H9 (cell line): Measurements from ENCODE around the gene ASB5. TPM values are rescaled to one million over a fixed set of nuclear protein-coding genes. Genes with fewer than 3 reads are reported as not detected.

Experiments used
- DNase-seq: peaks from one replicate; pipeline ENCODE4 v3.0.0-alpha.2; 2017
- H2AFZ ChIP-seq: one replicate; pipeline ENCODE4 v1.6.1; 2013; ENCODE audit warnings: mild to moderate bottlenecking, low read length, control low read depth, moderate library complexity
- H2AK5ac ChIP-seq: 2 replicates; pipeline ENCODE4 v1.6.1; 2013; ENCODE audit warnings: low read length, control low read depth, mixed read lengths; ENCODE audit not compliant: insufficient read length
- H2BK120ac ChIP-seq: one replicate; pipeline ENCODE4 v1.6.1; 2013; ENCODE audit warnings: low read depth, mild to moderate bottlenecking, low read length, control low read depth, inconsistent platforms; ENCODE audit not compliant: poor library complexity, severe bottlenecking
- H2BK12ac ChIP-seq: 2 replicates; pipeline ENCODE4 v1.6.1; 2013; ENCODE audit warnings: low read length, control low read depth, mixed read lengths, low read depth; ENCODE audit not compliant: insufficient read length
- H2BK15ac ChIP-seq: 2 replicates; pipeline ENCODE4 v1.6.1; 2013; ENCODE audit warnings: low read depth, low read length, control low read depth
- H2BK20ac ChIP-seq: one replicate; pipeline ENCODE4 v1.6.1; 2013; ENCODE audit warnings: low read depth, mild to moderate bottlenecking, low read length, control low read depth, inconsistent platforms; ENCODE audit not compliant: poor library complexity, severe bottlenecking
- H2BK5ac ChIP-seq: 2 replicates; pipeline ENCODE4 v1.6.1; 2013; ENCODE audit warnings: low read length, control low read depth, mixed read lengths; ENCODE audit not compliant: insufficient read length
- H3K14ac ChIP-seq: 2 replicates; pipeline ENCODE4 v1.6.1; 2013; ENCODE audit warnings: low read length, control low read depth; ENCODE audit not compliant: insufficient read depth
- H3K18ac ChIP-seq: 2 replicates; pipeline ENCODE4 v1.6.1; 2013; ENCODE audit warnings: low read depth, mild to moderate bottlenecking, mixed read lengths, low read length, control low read depth; ENCODE audit not compliant: insufficient read length
- H3K23ac ChIP-seq: 2 replicates; pipeline ENCODE4 v1.6.1; 2013; ENCODE audit warnings: low read length, control low read depth, mixed read lengths, low read depth; ENCODE audit not compliant: insufficient read length
- H3K23me2 ChIP-seq: 2 replicates; pipeline ENCODE4 v1.6.1; 2013; ENCODE audit warnings: low read depth, mild to moderate bottlenecking, mixed read lengths, low read length, control low read depth; ENCODE audit not compliant: insufficient read length, poor library complexity, severe bottlenecking
- H3K27ac ChIP-seq: 2 replicates; pipeline ENCODE4 v1.5.1; 2013; ENCODE audit warnings: low read length, control low read depth, mixed read lengths, low read depth; ENCODE audit not compliant: insufficient read length
- H3K27me3 ChIP-seq: 2 replicates; pipeline ENCODE4 v1.6.1; 2013; ENCODE audit warnings: low read length, control low read depth, inconsistent platforms; ENCODE audit not compliant: insufficient read depth
- H3K4ac ChIP-seq: 2 replicates; pipeline ENCODE4 v1.6.1; 2013; ENCODE audit warnings: low read depth, mild to moderate bottlenecking, control low read depth, inconsistent platforms, low read length, moderate library complexity
- H3K4me1 ChIP-seq: 2 replicates; pipeline ENCODE4 v1.6.1; 2013; ENCODE audit warnings: low read length, control low read depth, inconsistent platforms; ENCODE audit not compliant: insufficient read depth
- H3K4me2 ChIP-seq: 2 replicates; pipeline ENCODE4 v1.6.1; 2013; ENCODE audit warnings: low read length, control low read depth, mixed read lengths; ENCODE audit not compliant: insufficient read length, insufficient read depth
- H3K56ac ChIP-seq: 2 replicates; pipeline ENCODE4 v1.6.1; 2013; ENCODE audit warnings: low read depth, mild to moderate bottlenecking, mixed read lengths, low read length, control low read depth; ENCODE audit not compliant: insufficient read length
- H3K79me1 ChIP-seq: 2 replicates; pipeline ENCODE4 v1.6.1; 2013; ENCODE audit warnings: low read depth, mild to moderate bottlenecking, moderate library complexity, low read length, control low read depth, inconsistent platforms; ENCODE audit not compliant: insufficient read depth, poor library complexity, severe bottlenecking
- H3K79me2 ChIP-seq: 2 replicates; pipeline ENCODE4 v1.6.1; 2013; ENCODE audit warnings: low read length, control low read depth, inconsistent platforms; ENCODE audit not compliant: insufficient read depth
- H3K9ac ChIP-seq: 2 replicates; pipeline ENCODE4 v1.6.1; 2013; ENCODE audit warnings: low read length, control low read depth, mixed read lengths; ENCODE audit not compliant: insufficient read length; ENCODE audit errors: extremely low read depth
- H3K9me3 ChIP-seq: one replicate; pipeline ENCODE4 v1.6.1; 2013; ENCODE audit warnings: low read depth, low read length, inconsistent platforms; ENCODE audit not compliant: control insufficient read depth
- H3T11ph ChIP-seq: one replicate; pipeline ENCODE4 v1.6.1; 2013; ENCODE audit warnings: mild to moderate bottlenecking, low read length, control low read depth, inconsistent platforms
- H4K20me1 ChIP-seq: one replicate; pipeline ENCODE4 v1.6.1; 2013; ENCODE audit not compliant: control insufficient read depth, insufficient read length, insufficient read depth
- H4K5ac ChIP-seq: 2 replicates; pipeline ENCODE4 v1.6.1; 2013; ENCODE audit warnings: low read depth, mild to moderate bottlenecking, mixed read lengths, low read length, control low read depth; ENCODE audit not compliant: insufficient read length
- H4K8ac ChIP-seq: replicated peaks from 2 replicates; pipeline ENCODE4 v1.6.1; 2013; ENCODE audit warnings: low read length, control low read depth, mixed read lengths, low read depth; ENCODE audit not compliant: insufficient read length
- H4K91ac ChIP-seq: 2 replicates; pipeline ENCODE4 v1.6.1; 2013; ENCODE audit warnings: low read depth, mild to moderate bottlenecking, moderate library complexity, mixed read lengths, low read length, control low read depth; ENCODE audit not compliant: insufficient read length
- H3K27ac Mint-ChIP-seq, 3 experiments: 2 replicates in 2 of 3; 3 replicates in 1 of 3; pipeline ENCODE4 v1.8.0; 2020 to 2021; ENCODE audit warnings: mixed read lengths in 3 of 3, mild to moderate bottlenecking in 1 of 3, moderate library complexity in 1 of 3
- H3K27me3 Mint-ChIP-seq: 2 replicates; pipeline ENCODE4 v1.8.0; 2021; ENCODE audit warnings: low read depth, mild to moderate bottlenecking, moderate library complexity, mixed read lengths
- H3K36me3 Mint-ChIP-seq, 3 experiments: 2 replicates in 2 of 3; 3 replicates in 1 of 3; pipeline ENCODE4 v1.8.0; 2020 to 2021; ENCODE audit warnings: low read depth in 3 of 3, mixed read lengths in 3 of 3; ENCODE audit not compliant: insufficient read depth in 1 of 3
- H3K4me1 Mint-ChIP-seq, 2 experiments: 2 replicates each; pipeline ENCODE4 v1.8.0; 2020; ENCODE audit warnings: mixed read lengths in 2 of 2
- H3K4me3 Mint-ChIP-seq, 2 experiments: 2 replicates in 1 of 2; 3 replicates in 1 of 2; pipeline ENCODE4 v1.8.0; 2020 to 2021; ENCODE audit warnings: mild to moderate bottlenecking in 2 of 2, mixed read lengths in 2 of 2, moderate library complexity in 1 of 2
- H3K9me3 Mint-ChIP-seq, 2 experiments: 2 replicates in 1 of 2; 3 replicates in 1 of 2; pipeline ENCODE4 v1.8.0; 2020; ENCODE audit warnings: mild to moderate bottlenecking in 2 of 2, mixed read lengths in 2 of 2, moderate library complexity in 1 of 2
- WGBS: extraction: QIAGEN DNeasy Blood & Tissue Kit; methylation state at CpG from one replicate; pipeline ENCODE4 v1.1.7; 2013; ENCODE audit warnings: missing lambda C conversion rate, low lambda C conversion rate, mixed read lengths; ENCODE audit not compliant: insufficient read length; ENCODE audit errors: extremely low coverage; 5-methylcytosine and 5-hydroxymethylcytosine counted together
- total RNA-seq: library from RNA; stranded (reverse); gene quantifications from 2 replicates; pipeline ENCODE4 v1.2.1, GENCODE V29; 2021
- TF ChIP-seq, protein P1 (sequence below): fragments of 200-600 bp; sonication (generic); conservative IDR thresholded peaks from 3 replicates; pipeline ENCODE4 v1.8.0; 2021; ENCODE audit warnings: antibody characterized with exemption, mild to moderate bottlenecking

The ASB5 gene
- total RNA-seq, 1 experiment from 2014 or later: not detected

DNA sequence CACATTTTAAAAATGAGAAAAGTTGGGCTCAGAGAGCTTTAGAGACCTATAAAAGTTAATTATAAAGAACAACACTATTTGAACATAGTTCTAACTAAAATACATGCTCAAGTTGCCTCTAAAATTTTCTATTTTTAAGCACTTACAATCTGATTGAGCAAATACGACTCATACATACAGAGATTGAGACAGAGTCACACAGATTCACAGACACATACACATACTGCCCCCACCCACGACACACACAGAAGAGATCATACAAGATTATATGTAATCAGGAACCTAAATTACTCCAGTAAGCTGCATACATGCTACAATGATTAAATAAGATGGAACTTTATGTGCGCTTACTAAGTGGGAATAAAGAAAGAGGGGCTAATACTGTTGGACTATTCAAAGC is 2.7 kb upstream of the ASB5 start:
- Histone ChIP-seq H4K5ac (no peak overlapping the region), H3K9me3 (no peaks in the 10 kb centered on the region), H3K27ac (no peak overlapping the region), H4K91ac (no peak overlapping the region), H3K4ac (no peak overlapping the region), H3K9ac (no peak overlapping the region), H2AK5ac (no peak overlapping the region), H3K4me1 (no peaks in the 10 kb centered on the region), H3T11ph (no peak overlapping the region), H4K20me1 (no peaks in the 10 kb centered on the region), H2BK15ac (no peak overlapping the region), H3K79me2 (no peaks in the 10 kb centered on the region), H3K56ac (no peak overlapping the region), H2BK20ac (no peak overlapping the region), H3K14ac (no peak overlapping the region), H3K4me2 (no peak overlapping the region), H3K27me3 (no peaks in the 10 kb centered on the region), H3K79me1 (no peaks in the 10 kb centered on the region), H2BK12ac (no peak overlapping the region), H2BK5ac (no peak overlapping the region), H3K23me2 (no peaks in the 10 kb centered on the region), H2AFZ (no peak overlapping the region), H3K18ac (no peak overlapping the region), H4K8ac (no peak overlapping the region), H2BK120ac (no peak overlapping the region), H3K23ac (no peak overlapping the region)
- 0 out of 4 replicates have a peak, but pooled peaks cover 0 to under 1% of the 10 kb centered on the region in 2 experiments for H3K4me1 Mint-ChIP-seq
- TF ChIP-seq, protein P1, sequence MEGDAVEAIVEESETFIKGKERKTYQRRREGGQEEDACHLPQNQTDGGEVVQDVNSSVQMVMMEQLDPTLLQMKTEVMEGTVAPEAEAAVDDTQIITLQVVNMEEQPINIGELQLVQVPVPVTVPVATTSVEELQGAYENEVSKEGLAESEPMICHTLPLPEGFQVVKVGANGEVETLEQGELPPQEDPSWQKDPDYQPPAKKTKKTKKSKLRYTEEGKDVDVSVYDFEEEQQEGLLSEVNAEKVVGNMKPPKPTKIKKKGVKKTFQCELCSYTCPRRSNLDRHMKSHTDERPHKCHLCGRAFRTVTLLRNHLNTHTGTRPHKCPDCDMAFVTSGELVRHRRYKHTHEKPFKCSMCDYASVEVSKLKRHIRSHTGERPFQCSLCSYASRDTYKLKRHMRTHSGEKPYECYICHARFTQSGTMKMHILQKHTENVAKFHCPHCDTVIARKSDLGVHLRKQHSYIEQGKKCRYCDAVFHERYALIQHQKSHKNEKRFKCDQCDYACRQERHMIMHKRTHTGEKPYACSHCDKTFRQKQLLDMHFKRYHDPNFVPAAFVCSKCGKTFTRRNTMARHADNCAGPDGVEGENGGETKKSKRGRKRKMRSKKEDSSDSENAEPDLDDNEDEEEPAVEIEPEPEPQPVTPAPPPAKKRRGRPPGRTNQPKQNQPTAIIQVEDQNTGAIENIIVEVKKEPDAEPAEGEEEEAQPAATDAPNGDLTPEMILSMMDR: no peak
- WGBS: no CpG with 5 or more reads among the region's 3 CpGs
- H3K9me3 Mint-ChIP-seq: no peaks in the 10 kb centered on the region
- H3K4me3 Mint-ChIP-seq: no peak overlapping the region
- H3K36me3 Mint-ChIP-seq: no peaks in the 10 kb centered on the region
- H3K27ac Mint-ChIP-seq: no peak overlapping the region
- DNase-seq: no peak
- H3K27me3 Mint-ChIP-seq: no peaks in the 10 kb centered on the region
